ENCODE results near the gene AGAP3. TPM values are rescaled to one million over a fixed set of nuclear protein-coding genes. Genes with fewer than 3 reads are reported as not detected.

The AGAP3 gene
- total RNA-seq, 2 donors from 2014 or later = 80.3 to 112 TPM

- no peaks in the 10 kb centered on the region for H3K9me3 ChIP-seq
- H3K27me3 ChIP-seq (replicated peaks; ENCODE audit: insufficient read depth) = no peaks in the 10 kb centered on the region
- intact Hi-C loops (cut with DNase I) = no loop called here
Measured at GRCh38 chr7:151166629-151167196, 80.4 kb downstream of the AGAP3 start.

GRCh38 chr7:151167197-151167961, 81.1 kb downstream of the AGAP3 start, which contains the start of gene GBX1:
GBX1 (minus strand) TSS chr7:151167694; CDS start chr7:151167548, 146 bp downstream.
- H3K4me1 ChIP-seq (replicated peaks) = no peaks in the 10 kb centered on the region
- no peak for TF ChIP-seq POLR2A (IDR thresholded peaks at IDR 0.05)
- TF ChIP-seq CTCF (IDR thresholded peaks at IDR 0.05) = peak in 1 of 4 experiments; percentile 13
- intact Hi-C loops (cut with DNase I) = no loop called here
- no peak for DNase-seq (ENCODE audit: low spot score)
- no peak within 1 kb of the TSS for H3K27ac ChIP-seq
- H3K9me3 ChIP-seq = no peaks in the 10 kb centered on the region
- H3K4me3 ChIP-seq = peak within 1 kb of the TSS; percentile 24 to 38
- H3K36me3 ChIP-seq = no peaks in the 10 kb centered on the region
- WGBS = 1% methylated on average over 20 of the region's 101 CpGs
- no peaks in the 10 kb centered on the region for H3K27me3 ChIP-seq (replicated peaks; ENCODE audit: insufficient read depth)

More at GRCh38 chr7:151166629-151167196, 80.4 kb downstream of the AGAP3 start:
- Histone ChIP-seq H3K4me3 (peak overlapping the region; percentile 24 to 38), H3K4me1 (replicated peaks) (no peaks in the 10 kb centered on the region), H3K27ac (no peak overlapping the region), H3K36me3 (no peaks in the 10 kb centered on the region)
- WGBS = 10% methylated on average over 30 of the region's 31 CpGs
- TF ChIP-seq POLR2AphosphoS5 (IDR thresholded peaks at IDR 0.05) (no peak), POLR2A (IDR thresholded peaks at IDR 0.05) (no peak), CTCF (IDR thresholded peaks at IDR 0.05) (no peak)
- no peak for DNase-seq (ENCODE audit: low spot score)

DNA sequence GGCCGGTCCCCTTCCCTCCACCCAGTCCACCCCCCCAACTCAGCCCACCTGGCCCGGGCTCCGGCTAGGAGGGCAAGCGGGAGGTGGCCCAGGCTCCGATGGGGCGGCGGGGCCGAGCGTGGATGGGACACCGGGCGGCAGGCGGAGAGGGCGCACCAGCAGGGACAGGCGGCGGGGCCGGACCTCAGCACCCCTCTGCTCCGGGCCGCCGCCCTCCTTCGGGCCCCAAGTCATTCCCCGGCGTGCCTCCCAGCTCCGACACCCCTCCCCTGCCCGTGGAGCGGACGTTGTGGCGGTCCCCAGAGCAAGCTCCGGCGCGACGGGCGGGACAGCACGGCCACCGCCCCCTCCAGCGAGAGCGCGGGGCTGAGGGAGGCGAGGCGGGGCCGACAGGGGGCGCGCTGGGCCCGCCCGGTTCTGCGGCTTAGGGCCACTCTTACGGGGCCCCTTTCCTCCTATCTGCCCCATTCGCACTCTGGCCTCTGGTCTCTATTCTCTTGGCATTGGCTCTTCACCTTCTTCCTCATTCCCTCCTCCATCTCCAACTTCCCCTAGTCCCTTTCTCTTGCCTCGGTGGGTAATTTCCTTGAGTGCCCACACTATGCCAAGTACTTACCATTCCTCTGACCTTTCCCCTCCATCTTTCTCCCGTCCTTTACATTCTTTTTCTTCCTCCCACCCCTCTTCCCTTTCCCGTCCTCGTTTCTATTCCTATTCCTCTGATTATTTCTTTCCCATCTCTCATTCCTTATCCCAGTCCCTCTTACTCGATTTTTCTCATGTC, 81.9 kb downstream of the AGAP3 start:
- 3% methylated on average over 49 of the region's 52 CpGs for WGBS
- Histone ChIP-seq H3K4me3 (peak overlapping the region; percentile 24 to 38), H3K27me3 (replicated peaks; ENCODE audit: insufficient read depth) (no peaks in the 10 kb centered on the region), H3K4me1 (replicated peaks) (no peaks in the 10 kb centered on the region), H3K9me3 (no peaks in the 10 kb centered on the region), H3K27ac (no peak overlapping the region), H3K36me3 (no peaks in the 10 kb centered on the region)
- intact Hi-C loops (cut with DNase I) = no loop called here
- DNase-seq (ENCODE audit: low spot score) = no peak
- TF ChIP-seq POLR2AphosphoS5 (IDR thresholded peaks at IDR 0.05) = no peak
- TF ChIP-seq POLR2A (IDR thresholded peaks at IDR 0.05) = no peak
- TF ChIP-seq CTCF (IDR thresholded peaks at IDR 0.05) = peak; percentile 27 to 52 (median 36)

DNA sequence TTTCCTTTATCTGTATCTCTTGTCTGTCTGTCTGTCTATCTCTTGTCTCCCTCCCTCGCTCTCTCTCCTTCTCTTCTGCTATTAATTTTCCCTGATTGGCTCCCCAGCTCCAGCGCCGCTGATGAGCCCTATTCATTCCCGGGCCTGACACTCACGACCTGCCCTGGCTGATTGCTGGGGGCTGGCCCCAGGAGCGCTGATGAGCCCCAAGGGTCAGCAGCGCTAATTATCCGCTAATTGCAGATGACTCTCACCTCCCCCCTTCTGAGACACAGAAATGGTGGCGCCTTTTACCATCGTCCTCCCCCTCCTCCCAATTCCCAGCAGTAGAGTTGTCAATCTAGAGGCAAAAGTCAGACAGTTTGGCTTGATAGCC, 82.5 kb downstream of the AGAP3 start:
- DNase-seq (ENCODE audit: low spot score) = no peak
- Histone ChIP-seq H3K36me3 (no peaks in the 10 kb centered on the region), H3K27ac (no peak overlapping the region), H3K9me3 (no peaks in the 10 kb centered on the region), H3K4me3 (no peak overlapping the region), H3K27me3 (replicated peaks; ENCODE audit: insufficient read depth) (no peaks in the 10 kb centered on the region), H3K4me1 (replicated peaks) (no peaks in the 10 kb centered on the region)
- 51% methylated on average over 10 of the region's 10 CpGs for WGBS
- intact Hi-C loops (cut with DNase I) = no loop called here
- TF ChIP-seq POLR2A (IDR thresholded peaks at IDR 0.05) (no peak), POLR2AphosphoS5 (IDR thresholded peaks at IDR 0.05) (no peak), CTCF (IDR thresholded peaks at IDR 0.05) (no peak)

Data from prostate gland (tissue), 2 donors.